ENCODE results near the gene PAX5.

DNA sequence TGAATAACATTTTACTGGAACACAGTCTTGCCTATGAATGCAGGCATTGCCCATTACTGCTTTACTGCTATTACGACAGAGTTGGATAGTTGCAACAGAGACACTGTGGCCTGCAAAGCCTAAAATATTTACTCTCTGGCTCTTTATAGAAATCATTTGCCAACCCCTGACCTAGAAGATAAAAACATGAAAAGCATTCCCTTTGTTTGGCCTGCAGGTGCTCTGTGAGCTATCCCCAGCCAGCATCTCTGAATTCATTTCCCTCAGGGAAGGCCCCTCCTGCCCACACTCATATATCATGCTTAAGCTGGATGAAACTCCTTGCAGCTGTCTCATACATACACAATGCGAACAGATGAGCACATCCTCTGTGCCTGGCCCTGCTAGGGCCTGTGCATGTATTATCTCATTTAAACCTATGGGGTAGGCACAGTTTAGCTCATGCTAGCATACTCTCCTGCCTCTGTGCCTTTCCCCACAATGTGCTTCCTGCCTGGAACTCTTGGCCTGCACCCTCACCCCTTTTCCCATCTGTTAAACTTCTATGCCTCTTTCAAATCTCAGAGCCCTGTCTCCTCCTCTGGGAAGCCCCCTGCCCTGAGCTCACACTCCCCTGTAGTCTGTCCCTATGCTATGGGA lies 193.1 kb downstream of the PAX5 start:
- no peak for TF ChIP-seq CTCF (IDR thresholded peaks at IDR 0.05)
- no peak for TF ChIP-seq POLR2A (IDR thresholded peaks at IDR 0.05)

Data from breast epithelium (tissue), 3 donors.